MCF 10A (cell line): ENCODE results near the gene FBN1. TPM values are rescaled to one million over a fixed set of nuclear protein-coding genes. Genes with fewer than 3 reads are reported as not detected.
A peak's percentile ranks its signal among the peaks of the same experiment; 100 is the strongest.

Source experiments
- BruUV-seq: library from RNA; stranded (reverse); fragments of 400-500 nt; replicated peaks from 2 replicates; lab custom pipeline; 2021; lab: Mats Ljungman, UMichigan
- CTCF ChIA-PET: fragments of 300-600 bp; sonication (Branson Sonifier 250); formaldehyde crosslinking; extraction: SDS; loops from one replicate; lab custom pipeline; 2021; ENCODE audit warnings: antibody characterized with exemption, inconsistent platforms; lab: Yijun Ruan, JAX
- POLR2A ChIA-PET: fragments of 300-600, 350-650 bp; sonication (Branson Sonifier 250); formaldehyde crosslinking; extraction: SDS; loops from one replicate; lab custom pipeline; 2020; ENCODE audit warnings: antibody characterized with exemption, inconsistent platforms; lab: Yijun Ruan, JAX
- DNase-seq: peaks from one replicate; pipeline ENCODE4 v3.0.0-alpha.2; 2018; ENCODE audit not compliant: unreplicated experiment
- H3K27ac Mint-ChIP-seq: one replicate; pipeline ENCODE4 v1.8.0; 2022; ENCODE audit warnings: mild to moderate bottlenecking, low read depth, mixed read lengths; ENCODE audit not compliant: unreplicated experiment
- H3K27me3 Mint-ChIP-seq: one replicate; pipeline ENCODE4 v1.8.0; 2022; ENCODE audit warnings: mixed read lengths; ENCODE audit not compliant: insufficient read depth, unreplicated experiment
- H3K36me3 Mint-ChIP-seq: one replicate; pipeline ENCODE4 v1.8.0; 2022; ENCODE audit warnings: mild to moderate bottlenecking, moderate library complexity, mixed read lengths; ENCODE audit not compliant: insufficient read depth, unreplicated experiment
- H3K4me1 Mint-ChIP-seq: one replicate; pipeline ENCODE4 v1.8.0; 2022; ENCODE audit warnings: mixed read lengths; ENCODE audit not compliant: insufficient read depth, unreplicated experiment
- H3K4me3 Mint-ChIP-seq: one replicate; pipeline ENCODE4 v1.8.0; 2022; ENCODE audit warnings: mild to moderate bottlenecking, moderate library complexity, mixed read lengths; ENCODE audit not compliant: unreplicated experiment
- H3K9me3 Mint-ChIP-seq: one replicate; pipeline ENCODE4 v1.8.0; 2022; ENCODE audit warnings: mixed read lengths; ENCODE audit not compliant: unreplicated experiment
- CTCF ChIP-seq: fragments of 200-600 bp; IDR thresholded peaks from one replicate; pipeline ENCODE4 v1.8.0; 2022; ENCODE audit warnings: antibody characterized with exemption, mild to moderate bottlenecking; ENCODE audit not compliant: unreplicated experiment
- intact Hi-C: fragments of 100-400 bp; cut with micrococcal nuclease; formaldehyde crosslinking; loops from 2 replicates; pipeline ENCODE4 v1.14.1; 2022
- total RNA-seq: library from RNA; stranded (reverse); gene quantifications from 2 replicates; pipeline ENCODE4 v1.2.3, GENCODE V29; 2022

FBN1 gene
- total RNA-seq, 1 experiment from 2014 or later, result 14.3 TPM

- BruUV-seq, result no TSS peak
- Mint-ChIP-seq H3K4me3 (no peak overlapping the region), H3K36me3 (no peaks in the 10 kb centered on the region), H3K9me3 (no peaks in the 10 kb centered on the region), H3K27me3 (no peaks in the 10 kb centered on the region), H3K27ac (no peak overlapping the region), H3K4me1 (peaks cover 8% of the 10 kb centered on the region)
- TF ChIP-seq CTCF, result no peak
- no peak for DNase-seq
- ChIA-PET POLR2A (interaction anchor here (0.8 kb wide), 2 partner anchors 136 to 313 kb away, joined by 3 read pairs; partner anchors contain the start of gene CEP152), CTCF (interaction anchor here (1.1 to 1.4 kb wide), 2 partner anchors 127 to 322 kb away, joined by 3 read pairs; no protein-coding TSS in a partner anchor)
- intact Hi-C loops, result no loop called here
Measured at GRCh38 chr15:48674876-48675275, 29.4 kb upstream of the FBN1 start.

GRCh38 chr15:48672206-48672605, 26.7 kb upstream of the FBN1 start:
- intact Hi-C loops, result no loop called here
- H3K27ac Mint-ChIP-seq, result no peak overlapping the region
- no peak for TF ChIP-seq CTCF
- H3K4me3 Mint-ChIP-seq, result no peak overlapping the region
- no peak for DNase-seq
- no peaks in the 10 kb centered on the region for H3K9me3 Mint-ChIP-seq
- H3K27me3 Mint-ChIP-seq, result no peaks in the 10 kb centered on the region
- POLR2A ChIA-PET, result interaction anchor here (1.0 to 2.4 kb wide), 2 partner anchors 8 to 51 kb away, joined by 5 to 10 read pairs; no protein-coding TSS in a partner anchor
- no TSS peak for BruUV-seq
- H3K36me3 Mint-ChIP-seq, result no peaks in the 10 kb centered on the region
- CTCF ChIA-PET, result no interaction called here
- peaks cover 8% of the 10 kb centered on the region for H3K4me1 Mint-ChIP-seq

- H3K36me3 Mint-ChIP-seq, result no peaks in the 10 kb centered on the region
- peaks cover 8% of the 10 kb centered on the region for H3K4me1 Mint-ChIP-seq
- BruUV-seq, result no TSS peak
- no peak overlapping the region for H3K4me3 Mint-ChIP-seq
- ChIA-PET CTCF (interaction anchor here (0.6 to 1.3 kb wide), 3 partner anchors 51 to 474 kb away, joined by 3 to 5 read pairs (median 3); no protein-coding TSS in a partner anchor), POLR2A (interaction anchor here (0.6 to 2.4 kb wide), 4 partner anchors 9 to 106 kb away, joined by 3 to 10 read pairs (median 4); partner anchors contain the start of gene FBN1)
- no peak for TF ChIP-seq CTCF
- H3K27me3 Mint-ChIP-seq, result no peaks in the 10 kb centered on the region
- DNase-seq, result peak; percentile 45
- H3K9me3 Mint-ChIP-seq, result no peaks in the 10 kb centered on the region
- peak overlapping the region; percentile 49 for H3K27ac Mint-ChIP-seq
- intact Hi-C loops, result no loop called here
Measured at GRCh38 chr15:48671103-48672022, 25.9 kb upstream of the FBN1 start.

GRCh38 chr15:48667701-48668100, 22.2 kb upstream of the FBN1 start:
- Mint-ChIP-seq H3K9me3 (no peaks in the 10 kb centered on the region), H3K4me1 (peaks cover 8% of the 10 kb centered on the region), H3K4me3 (no peak overlapping the region), H3K27ac (no peak overlapping the region), H3K36me3 (no peaks in the 10 kb centered on the region), H3K27me3 (no peaks in the 10 kb centered on the region)
- no TSS peak for BruUV-seq
- intact Hi-C loops, result no loop called here
- DNase-seq, result no peak
- ChIA-PET CTCF (no interaction called here), POLR2A (interaction anchor here (0.7 kb wide), 1 partner anchor 755 kb away, joined by 3 read pairs; no protein-coding TSS in a partner anchor)
- TF ChIP-seq CTCF, result no peak
